Mesothelial cell of epicardium (in vitro differentiated cells): ENCODE results near the gene PELO. TPM values are rescaled to one million over a fixed set of nuclear protein-coding genes. Genes with fewer than 3 reads are reported as not detected.

Source experiments
- DNase-seq, 2 experiments: peaks; one replicate each; pipeline ENCODE4 v3.0.0; 2021; ENCODE audit warnings: low spot score in 2 of 2; ENCODE audit not compliant: unreplicated experiment in 2 of 2
- H3K27ac Mint-ChIP-seq: 2 replicates; pipeline ENCODE4 v1.8.0; 2021; ENCODE audit warnings: mixed read lengths
- H3K27me3 Mint-ChIP-seq: 2 replicates; pipeline ENCODE4 v1.8.0; 2021; ENCODE audit warnings: low read depth, mixed read lengths
- H3K36me3 Mint-ChIP-seq: 2 replicates; pipeline ENCODE4 v1.8.0; 2021; ENCODE audit warnings: mixed read lengths
- H3K4me1 Mint-ChIP-seq: 2 replicates; pipeline ENCODE4 v1.8.0; 2021; ENCODE audit warnings: mixed read lengths
- H3K4me3 Mint-ChIP-seq: 2 replicates; pipeline ENCODE4 v1.8.0; 2021; ENCODE audit warnings: mild to moderate bottlenecking, moderate library complexity, mixed read lengths
- H3K9me3 Mint-ChIP-seq: 2 replicates; pipeline ENCODE4 v1.8.0; 2021; ENCODE audit warnings: mixed read lengths
- CTCF ChIP-seq: fragments of 200-600 bp; sonication (generic); IDR thresholded peaks from one replicate; pipeline ENCODE4 v1.5.0; 2021; ENCODE audit warnings: antibody characterized with exemption; ENCODE audit not compliant: unreplicated experiment
- total RNA-seq: library from RNA; stranded (reverse); gene quantifications from 3 replicates; pipeline ENCODE4 v1.2.1, GENCODE V29; 2021

PELO gene
- total RNA-seq, 1 donor from 2014 or later, result 14.0 TPM

- Mint-ChIP-seq H3K4me3 (no peak overlapping the region), H3K27me3 (no peaks in the 10 kb centered on the region), H3K27ac (no peak overlapping the region), H3K9me3 (no peaks in the 10 kb centered on the region), H3K4me1 (no peaks in the 10 kb centered on the region), H3K36me3 (no peaks in the 10 kb centered on the region)
- no peak for TF ChIP-seq CTCF
- DNase-seq, result no peak
These were observed 8.5 kb upstream of the PELO start for GRCh38 chr5:52779213-52779612.

GRCh38 chr5:52783226-52783959 lies 4.3 kb upstream of the PELO start:
- H3K27ac Mint-ChIP-seq, result no peak overlapping the region
- H3K9me3 Mint-ChIP-seq, result no peaks in the 10 kb centered on the region
- no peaks in the 10 kb centered on the region for H3K36me3 Mint-ChIP-seq
- DNase-seq, result no peak
- TF ChIP-seq CTCF, result no peak
- H3K4me1 Mint-ChIP-seq, result peaks cover 12% of the 10 kb centered on the region
- peaks cover 19% of the 10 kb centered on the region for H3K27me3 Mint-ChIP-seq
- no peak overlapping the region for H3K4me3 Mint-ChIP-seq

- H3K4me1 Mint-ChIP-seq, result peaks cover 12% of the 10 kb centered on the region
- no peak for TF ChIP-seq CTCF
- no peaks in the 10 kb centered on the region for H3K9me3 Mint-ChIP-seq
- no peak for DNase-seq
- H3K36me3 Mint-ChIP-seq, result no peaks in the 10 kb centered on the region
- H3K4me3 Mint-ChIP-seq, result no peak overlapping the region
- H3K27me3 Mint-ChIP-seq, result peaks cover 32% of the 10 kb centered on the region
- H3K27ac Mint-ChIP-seq, result no peak overlapping the region
These were observed 3.0 kb upstream of the PELO start for GRCh38 chr5:52784737-52785136.

- Mint-ChIP-seq H3K27me3 (peaks cover 42% of the 10 kb centered on the region), H3K27ac (no peak overlapping the region), H3K4me1 (peaks cover 12% of the 10 kb centered on the region), H3K4me3 (no peak overlapping the region), H3K9me3 (no peaks in the 10 kb centered on the region), H3K36me3 (no peaks in the 10 kb centered on the region)
- DNase-seq, result no peak
- no peak for TF ChIP-seq CTCF
These were observed 1.3 kb upstream of the PELO start for GRCh38 chr5:52786391-52786790.

GRCh38 chr5:52786949-52787599 lies 642 bp upstream of the PELO start:
- no peak for DNase-seq
- no peak overlapping the region for H3K27ac Mint-ChIP-seq
- H3K36me3 Mint-ChIP-seq, result no peaks in the 10 kb centered on the region

More at GRCh38 chr5:52786949-52787599, 642 bp upstream of the PELO start:
- TF ChIP-seq CTCF, result no peak
- peaks cover 12% of the 10 kb centered on the region for H3K4me1 Mint-ChIP-seq
- peaks cover 42% of the 10 kb centered on the region for H3K27me3 Mint-ChIP-seq
- H3K4me3 Mint-ChIP-seq, result peak overlapping the region; percentile 80
- H3K9me3 Mint-ChIP-seq, result no peaks in the 10 kb centered on the region
